GM18868 (cell line): ENCODE measurements around the gene RABAC1.

Experiments used
- ATAC-seq: cut with Tn5 transposase; IDR thresholded peaks from one replicate; pipeline ENCODE4 v1.9.1; 2021; ENCODE audit warnings: mild to moderate bottlenecking, moderate library complexity; ENCODE audit not compliant: unreplicated experiment

The RABAC1 gene

DNA sequence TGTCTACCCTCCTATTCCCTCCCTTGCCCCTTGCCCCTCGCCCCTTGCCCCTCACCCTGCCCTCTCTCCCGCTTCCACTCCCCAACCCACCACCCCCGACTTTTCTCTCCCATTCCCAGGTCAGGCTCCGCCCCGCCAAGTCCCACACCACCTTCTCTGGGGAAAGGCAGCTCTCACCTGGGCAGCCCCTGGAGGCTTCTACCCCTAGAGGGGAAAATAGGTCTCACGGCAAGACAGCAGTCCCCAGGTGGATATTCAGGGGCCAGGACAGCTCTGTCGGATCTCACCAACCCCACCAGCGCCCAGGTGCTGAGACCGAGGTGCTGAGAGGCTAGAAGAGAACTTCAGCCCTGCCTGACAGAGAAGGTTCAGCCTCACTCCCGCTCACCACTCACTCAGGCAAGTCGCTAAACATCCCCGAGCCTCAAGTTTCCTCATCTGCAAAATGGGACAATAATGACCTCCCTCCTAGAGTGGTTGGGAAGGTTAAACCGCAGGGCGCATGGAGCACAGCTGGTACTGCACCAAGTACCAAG, 29.5 kb downstream of the RABAC1 start:
- no peak for ATAC-seq

DNA sequence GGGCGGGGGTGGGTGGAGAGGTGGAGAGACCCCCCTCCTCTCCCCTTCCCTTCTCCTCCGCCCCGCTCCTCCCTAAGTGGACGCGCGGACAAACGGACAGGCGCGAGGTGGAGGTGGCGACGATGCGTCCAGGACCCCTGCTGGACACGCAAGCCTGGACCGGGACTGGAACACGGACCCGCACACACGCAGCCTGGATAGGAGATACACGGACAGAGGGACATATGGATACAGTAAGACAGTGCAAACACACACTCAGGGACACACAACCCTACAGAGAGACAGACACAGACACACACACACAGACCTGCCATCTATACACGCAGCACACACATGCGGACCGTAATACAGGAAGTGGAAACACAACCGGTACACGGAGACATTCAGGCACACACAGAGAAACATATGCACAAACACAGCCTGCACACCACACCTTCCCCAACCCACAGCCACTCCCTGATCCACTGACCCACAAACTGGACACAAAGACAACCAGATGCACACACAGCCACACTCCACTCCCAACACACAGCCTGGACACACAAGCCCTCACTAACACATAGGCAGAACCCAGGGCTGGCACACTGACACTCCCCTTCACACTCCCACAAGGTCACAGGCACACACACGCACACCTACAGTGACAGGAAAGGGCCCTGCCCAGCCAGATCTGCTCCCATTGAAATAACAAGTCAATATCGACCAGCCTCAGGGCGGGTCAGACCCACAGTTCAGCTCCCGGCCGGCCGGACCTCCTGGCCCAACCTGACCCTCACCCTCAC, 30.2 kb downstream of the RABAC1 start:
- ATAC-seq, result no peak

DNA sequence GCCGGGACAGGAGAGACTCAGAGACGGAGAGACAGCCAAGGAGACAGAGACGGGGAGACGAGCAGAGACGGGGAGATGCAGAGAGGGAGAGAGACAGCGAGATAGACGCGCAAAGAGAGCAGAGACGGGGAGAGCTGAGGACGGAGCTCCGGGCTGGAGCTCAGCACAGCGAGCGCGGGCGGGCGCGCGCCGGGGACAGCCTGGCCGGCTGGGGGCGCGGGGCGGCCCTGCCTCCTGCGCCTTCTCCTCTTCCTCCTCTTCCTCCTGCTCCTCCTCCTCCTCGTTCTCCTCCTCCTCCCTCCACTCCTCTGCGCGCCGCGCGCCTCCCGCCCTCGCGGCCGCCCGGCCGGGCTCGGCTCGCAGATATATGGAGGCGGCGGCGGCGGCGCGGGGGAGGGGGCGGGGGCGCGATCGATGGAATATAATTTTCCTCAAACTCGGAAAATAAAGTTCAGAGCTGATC, 30.9 kb downstream of the RABAC1 start, which contains the start of gene ERFL:
ERFL (minus strand) TSS at position 229 of the 463 bp plus-strand sequence. CDS start 15,530 bp downstream, outside the sequence.
- ATAC-seq, result no peak

DNA sequence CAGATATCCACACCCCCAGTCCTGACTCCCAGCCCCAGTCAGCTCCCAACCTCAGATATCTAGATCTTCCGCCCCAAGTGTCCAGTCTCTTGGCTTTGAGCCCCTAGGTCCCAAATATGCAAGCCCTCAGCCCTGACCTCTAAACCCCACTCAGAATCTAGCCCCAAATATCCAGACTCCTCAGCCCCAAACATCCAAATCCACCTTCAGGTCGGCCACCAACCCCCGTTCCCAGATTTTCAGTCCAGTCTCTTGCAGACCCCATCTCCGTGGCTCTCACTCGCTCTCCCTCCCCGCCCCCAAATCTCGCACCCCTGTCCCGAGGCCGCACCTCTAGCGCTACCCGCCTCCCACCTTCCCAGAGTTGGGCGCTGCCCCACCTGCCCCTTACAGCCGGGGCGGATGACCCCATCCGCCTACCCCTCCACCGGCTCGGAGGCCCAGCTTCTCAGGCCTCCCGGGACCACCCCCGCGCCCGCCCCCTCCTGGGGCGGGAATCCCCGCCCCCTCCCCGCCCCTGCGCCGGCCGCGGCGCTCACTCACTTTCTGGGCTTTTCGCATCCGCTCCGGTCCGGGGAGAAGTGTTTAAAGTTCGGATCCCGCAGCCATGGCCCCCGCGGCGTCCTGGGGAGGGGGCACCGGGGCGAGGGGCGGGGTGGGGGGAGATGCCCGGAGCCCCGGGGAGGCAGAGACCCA, 31.5 kb downstream of the RABAC1 start:
- no peak for ATAC-seq

DNA sequence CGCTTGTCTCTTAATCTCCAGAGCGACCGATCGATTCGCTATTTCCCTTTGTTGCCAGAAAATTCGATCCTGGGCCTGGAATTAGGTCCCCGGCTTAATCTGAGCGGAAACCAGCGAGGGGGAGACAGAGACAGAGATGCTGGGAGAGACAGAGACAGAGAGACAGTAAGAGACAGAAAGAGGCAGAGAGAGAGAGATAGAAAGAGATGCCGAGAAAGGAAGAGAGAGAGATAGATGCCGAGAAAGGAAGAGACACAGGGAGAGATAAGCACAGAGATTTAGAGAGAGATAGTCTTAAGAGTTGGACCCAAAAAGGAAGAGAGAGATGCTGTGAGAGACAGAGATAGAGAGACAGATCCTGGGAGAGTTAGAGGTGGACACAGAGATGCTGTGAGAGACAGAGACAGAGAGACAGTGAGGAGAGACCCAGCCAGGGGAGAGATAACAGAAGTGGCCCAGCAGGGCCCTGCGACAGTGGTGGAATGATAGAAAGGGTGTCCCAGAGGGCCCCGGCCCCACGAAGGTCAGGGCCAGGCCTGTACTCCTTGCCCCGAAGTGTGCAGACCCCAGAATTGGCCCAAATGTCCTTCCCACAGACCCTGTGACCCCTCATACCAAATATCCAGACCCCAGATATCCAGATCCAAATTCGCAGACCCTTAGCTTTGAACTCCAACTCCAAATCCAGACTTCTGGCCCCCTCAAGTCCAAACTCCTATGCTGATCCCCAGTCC, 32.2 kb downstream of the RABAC1 start:
- no peak for ATAC-seq

DNA sequence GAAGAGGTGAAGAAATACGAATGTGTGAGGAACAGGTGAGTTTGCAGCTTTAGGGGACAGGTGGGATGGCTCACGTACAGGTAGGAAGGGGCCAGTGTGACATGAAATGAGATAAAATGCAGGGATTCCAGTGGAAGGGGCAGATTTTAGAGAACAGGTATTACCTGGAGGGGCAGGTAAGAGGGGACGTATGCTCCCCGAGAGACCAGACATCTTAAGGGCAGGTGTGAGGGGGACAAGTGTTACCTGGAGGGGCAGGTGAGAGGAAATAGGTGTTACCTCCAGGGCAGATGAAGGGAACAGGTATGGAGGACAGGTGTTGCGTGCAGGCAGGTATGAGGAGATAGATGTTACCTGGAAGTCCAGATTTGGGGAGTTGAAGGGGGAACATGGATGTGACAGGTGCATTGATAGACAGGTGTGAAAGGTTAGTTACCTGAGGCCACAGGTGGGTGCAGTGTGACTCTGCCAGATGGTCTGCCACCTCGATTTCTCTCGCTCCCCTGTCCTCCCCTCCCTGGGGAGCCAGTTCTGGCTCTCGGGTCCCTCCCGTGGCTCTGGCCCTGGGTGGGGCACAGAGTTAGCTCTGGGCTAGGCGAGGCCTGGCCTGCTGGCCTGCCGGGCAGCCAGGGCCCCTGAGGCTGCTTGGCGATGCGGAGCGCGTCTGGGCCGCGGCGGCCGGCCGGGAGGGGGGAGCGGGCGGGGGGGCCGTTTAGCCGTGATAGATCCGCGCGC, 32.9 kb downstream of the RABAC1 start:
- ATAC-seq, result no peak

DNA sequence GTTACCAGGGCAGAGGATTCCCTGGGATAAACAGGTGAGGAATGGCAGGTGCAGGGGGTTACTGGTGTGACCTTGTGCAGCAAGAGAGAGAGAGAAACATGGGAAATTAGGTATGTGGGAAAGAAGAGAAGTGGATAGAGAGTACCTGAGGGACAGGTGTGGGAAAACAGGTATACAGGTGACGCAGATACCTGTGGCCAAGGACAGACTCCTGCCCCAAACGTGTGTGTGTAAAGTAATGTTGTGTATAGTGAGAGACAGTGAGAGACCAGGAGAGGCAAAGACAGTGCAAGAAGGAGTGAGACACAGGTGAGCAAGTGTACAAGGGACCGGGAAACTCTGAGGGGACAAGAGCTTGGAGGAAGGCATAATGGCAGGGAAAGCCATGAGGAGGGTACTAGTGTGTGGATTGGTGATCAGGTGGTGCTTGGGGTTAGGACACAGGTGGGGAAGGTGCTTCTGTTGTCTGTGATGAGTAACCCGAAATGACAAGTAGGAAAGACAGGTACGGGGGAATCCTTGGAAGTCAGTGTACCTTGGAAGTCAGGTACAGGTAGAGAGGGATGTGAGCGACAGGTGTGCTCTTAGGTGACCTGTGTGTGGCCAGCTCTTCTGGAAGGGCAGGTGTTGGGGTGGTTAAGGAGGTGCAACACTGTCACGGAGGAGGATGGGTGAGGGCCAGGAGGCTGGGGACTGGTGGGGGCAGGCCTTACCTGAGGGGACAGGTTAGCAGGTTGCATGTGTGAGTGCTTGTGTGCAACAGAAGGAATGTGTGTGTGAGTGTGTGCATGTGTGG, 33.7 kb downstream of the RABAC1 start:
- no peak for ATAC-seq

DNA sequence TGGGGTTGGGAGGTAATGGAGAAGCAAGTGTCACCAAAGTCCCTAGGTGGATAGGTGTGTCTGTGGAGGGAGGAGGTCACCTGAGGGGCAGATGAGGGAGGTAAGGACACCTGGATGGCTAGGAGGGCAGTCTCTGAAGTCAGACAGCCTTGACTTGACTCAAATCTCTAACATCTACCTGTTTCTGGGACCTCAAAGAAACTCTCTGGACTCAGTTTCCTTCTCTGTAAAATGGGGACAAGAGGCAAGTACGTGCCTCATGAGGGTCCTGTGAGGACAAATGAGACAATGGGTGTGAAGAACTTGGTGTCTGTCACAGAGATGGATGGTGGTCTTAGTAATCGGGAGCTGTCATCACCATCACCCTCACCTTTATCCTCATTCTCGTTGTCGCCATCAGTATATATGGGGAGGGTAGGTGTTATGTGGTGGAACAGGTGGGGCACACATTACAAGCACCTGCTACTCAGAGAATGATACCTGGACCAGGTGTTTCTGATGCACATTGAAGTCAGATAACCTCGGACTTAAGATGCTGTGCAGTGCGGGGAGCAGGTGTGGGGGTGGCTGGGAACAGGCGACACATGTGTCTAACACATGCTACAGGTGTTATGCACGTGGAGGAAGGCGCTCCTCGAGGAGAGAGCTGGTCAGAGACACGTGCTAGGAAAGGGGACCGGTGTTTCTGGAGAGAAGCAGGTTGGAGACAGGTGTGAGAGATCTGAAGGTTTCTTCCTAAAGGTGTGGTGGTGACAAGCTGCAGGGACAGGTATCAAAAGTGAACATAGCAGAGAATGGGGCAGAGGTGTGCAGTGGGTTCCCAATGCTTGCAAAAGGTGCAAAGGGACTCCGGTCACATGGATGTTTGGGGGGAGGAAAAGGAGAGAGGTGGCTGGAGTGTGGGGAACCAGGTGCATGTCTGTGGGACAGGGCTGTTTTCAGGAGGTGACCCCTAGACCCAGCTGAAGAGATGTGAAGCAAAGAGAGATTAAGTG, 34.7 kb downstream of the RABAC1 start:
- ATAC-seq, result no peak

DNA sequence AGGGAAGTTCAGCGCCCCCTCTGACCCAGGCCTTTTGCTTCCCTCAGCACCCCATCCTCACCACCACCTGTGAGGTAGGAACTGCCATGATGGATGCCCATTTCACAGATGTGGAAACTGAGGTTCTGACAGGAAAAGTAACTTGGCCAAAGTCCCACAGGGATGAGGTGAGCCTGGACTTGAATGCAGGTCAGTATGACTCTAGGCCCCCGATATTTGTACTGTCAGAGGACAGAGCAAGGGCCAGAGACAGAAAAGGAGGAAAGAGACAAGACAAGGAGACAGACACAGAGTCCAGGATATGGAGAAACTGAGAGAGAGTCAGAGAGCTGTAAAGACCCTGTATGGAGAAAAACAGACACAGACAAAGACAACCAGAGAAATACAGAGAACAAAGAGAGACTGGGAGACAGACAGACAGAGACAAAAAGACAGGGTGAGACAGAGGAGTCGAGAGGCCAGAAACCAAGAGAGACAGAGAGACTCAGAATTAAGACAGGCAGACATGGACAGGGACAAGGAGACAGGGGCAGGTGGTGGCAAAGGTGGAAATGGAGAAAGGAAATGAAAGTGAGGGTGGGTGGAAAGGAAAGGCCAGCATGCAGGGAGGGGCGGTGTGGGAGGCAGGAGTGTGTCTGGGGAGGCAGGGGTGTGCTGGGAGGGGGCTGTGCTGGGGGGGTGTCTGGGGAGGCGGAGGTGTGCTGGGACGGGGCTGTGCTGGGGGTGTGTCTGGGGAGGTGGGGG, 35.9 kb downstream of the RABAC1 start:
- no peak for ATAC-seq

DNA sequence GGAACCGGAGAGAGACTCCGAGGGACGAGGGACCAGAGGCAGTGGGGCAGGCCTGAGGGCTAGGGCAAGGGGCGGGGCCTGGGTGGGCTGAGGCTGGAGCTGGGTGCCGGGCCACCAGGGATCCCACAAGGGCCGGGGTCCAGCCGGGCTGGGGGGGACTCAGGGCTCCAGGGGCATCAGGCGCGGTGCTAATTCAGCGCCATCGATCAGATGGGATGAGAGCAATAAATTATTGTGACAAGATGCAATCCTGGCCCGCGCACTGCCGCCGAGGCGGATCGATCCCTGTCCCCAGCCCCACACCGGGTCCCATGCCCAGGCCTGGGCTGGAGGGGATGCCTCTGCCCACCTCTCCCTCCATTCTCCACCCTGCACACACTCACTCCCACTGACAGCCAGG, 36.5 kb downstream of the RABAC1 start:
- ATAC-seq, result no peak

DNA sequence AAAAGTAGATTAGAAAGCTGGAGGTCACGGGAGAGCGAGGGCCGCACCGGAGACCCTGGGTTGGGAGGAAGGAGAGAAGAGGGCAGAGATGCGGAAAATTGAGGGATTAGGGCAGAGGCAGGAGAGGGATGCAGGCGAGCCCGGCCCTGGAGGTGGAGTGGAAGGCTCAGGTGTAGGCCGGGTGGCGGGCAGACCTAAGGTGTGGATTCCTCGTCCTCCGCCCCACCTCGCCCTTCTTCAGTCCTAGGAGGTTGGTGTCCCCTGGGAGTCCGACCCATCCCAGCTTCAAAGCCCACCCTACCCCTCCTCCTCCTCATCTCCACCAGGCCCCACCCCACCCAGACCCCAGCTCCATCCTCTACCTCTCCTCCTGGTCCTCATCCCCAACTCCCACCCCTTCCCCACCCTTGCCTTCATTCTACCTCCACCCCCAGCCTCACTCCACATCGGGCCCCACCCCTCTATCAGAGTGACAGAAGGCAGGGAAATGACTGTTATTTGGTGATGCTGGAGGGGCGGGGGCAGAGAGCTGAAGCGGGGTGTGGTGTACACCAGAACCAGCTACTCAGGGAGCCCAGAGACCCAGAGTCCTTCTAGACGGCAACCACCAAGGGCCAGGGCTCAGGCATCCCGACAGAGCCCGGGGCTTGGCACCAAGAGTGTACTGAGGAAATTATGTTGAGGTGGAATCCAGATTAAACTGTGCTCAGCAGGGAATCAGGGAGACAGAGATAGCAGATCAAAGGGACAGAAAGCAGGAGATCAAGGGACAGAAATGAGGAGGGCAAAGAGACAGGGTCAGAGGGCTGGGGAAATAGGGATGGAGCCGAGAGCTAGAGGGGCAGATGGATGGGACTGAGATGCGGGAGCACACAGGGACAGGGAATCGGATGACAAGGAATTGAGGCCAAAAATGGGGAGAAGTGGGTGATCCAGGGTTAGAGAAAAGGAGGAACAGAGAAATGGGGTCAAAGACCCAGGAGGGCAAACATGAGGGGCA, 37.2 kb downstream of the RABAC1 start:
- no peak for ATAC-seq

DNA sequence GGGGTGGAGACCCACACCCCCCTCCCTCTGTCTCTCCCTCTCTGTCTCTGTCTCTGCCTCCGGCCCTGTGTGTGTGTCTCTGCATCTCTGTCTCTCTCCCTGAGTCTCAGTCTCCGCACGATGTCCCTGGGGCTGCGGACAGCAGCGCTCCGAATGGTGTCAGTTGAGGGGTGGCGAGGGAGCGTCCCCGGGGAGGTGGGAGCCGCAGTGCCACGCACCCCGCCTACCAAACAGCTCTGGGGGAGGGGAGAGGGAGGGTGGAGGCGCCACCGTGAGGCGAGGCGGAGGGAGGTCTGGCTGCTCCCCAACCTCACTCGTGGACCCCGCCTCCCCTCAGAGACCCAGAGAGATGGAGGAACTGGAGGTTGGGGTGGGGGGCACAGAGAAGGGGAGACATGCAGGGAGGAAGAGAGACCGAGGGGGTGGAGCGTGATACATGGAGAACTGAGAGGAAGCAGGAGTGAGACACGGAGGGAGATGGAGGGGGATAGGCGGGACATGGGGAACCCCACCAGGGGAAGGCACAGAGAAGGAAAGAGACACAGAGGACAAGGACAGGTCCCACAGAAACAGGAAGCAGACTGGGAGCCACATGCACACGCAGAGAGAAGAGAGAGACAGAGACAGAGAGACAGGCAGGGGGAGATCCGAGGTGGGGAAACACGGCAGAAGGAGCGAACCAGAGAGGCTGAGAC, 38.1 kb downstream of the RABAC1 start:
- ATAC-seq, result no peak

DNA sequence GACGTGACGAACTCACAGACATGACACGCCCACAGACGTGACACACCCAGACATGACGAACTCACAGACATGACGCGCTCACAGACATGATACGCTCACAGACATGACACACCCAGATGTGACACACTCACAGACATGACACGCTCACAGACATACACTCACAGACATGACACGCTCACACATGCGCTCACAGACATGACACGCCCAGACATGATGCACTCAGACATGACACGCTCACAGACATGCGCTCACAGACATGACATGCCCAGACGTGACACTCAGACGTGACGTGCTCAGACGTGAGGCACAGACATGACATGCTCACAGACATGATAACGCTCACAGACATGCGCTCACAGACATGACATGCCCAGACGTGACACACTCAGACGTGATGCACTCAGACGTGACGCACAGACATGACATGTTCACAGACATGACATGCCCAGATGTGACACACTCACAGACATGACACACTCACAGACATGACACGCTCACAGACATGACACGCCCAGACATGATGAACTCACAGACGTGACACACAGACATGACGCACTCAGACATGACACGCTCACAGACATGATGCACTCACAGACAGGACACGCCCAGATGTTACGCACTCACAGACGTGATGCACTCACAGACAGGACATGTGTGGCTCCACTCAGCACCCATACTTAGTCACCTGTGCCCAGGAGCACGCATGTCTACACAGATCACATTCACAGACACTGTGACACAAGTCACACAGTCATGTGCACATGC, 39.0 kb downstream of the RABAC1 start:
- ATAC-seq, result no peak

DNA sequence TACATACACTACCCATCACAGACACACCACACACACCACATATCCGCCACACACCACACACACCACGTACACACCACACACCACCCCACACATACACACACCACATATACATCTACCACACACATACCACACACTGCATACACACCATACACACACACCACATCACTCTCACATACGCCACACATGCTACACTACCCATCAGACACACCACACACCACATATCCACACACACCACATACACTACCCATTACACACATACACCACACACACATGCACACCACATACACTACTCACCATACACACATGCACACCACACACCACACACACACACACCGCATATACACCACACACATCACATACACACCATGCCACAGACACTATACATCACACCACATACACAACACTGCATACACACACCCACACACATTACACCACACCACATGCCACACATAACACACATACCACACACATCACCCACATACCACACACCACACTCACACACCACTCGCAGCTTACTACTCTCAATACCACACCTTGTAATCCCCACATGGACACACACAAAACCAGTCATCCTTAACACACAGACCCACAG, 40.4 kb downstream of the RABAC1 start:
- ATAC-seq, result no peak

DNA sequence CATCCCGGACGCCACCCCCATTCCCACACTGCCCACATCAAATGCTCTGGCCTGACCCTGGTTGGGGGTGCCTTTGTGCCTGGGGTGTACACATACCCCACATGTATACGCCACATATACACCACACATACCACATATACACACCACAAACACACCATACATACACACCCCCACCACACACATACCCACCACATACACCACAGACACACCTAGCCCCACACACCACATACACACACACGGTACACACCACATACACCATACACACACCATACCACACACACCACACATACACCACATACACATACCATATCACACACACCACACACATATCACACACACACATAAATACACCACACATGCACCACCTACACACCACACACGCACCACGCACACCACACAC, 41.0 kb downstream of the RABAC1 start:
- no peak for ATAC-seq
